ENCODE results near the gene TIMM8B. TPM values are rescaled to one million over a fixed set of nuclear protein-coding genes. Genes with fewer than 3 reads are reported as not detected.

TIMM8B gene
- total RNA-seq, 2 donors from 2014 or later: 7.5 to 9.6 TPM

GRCh38 chr11:112037527-112037926 is 49.0 kb downstream of the TIMM8B start:
- no peak for ATAC-seq
- Histone ChIP-seq H3K4me3 (no peak overlapping the region), H3K4me1 (no peaks in the 10 kb centered on the region), H3K36me3 (replicated peaks in 1 of 2; ENCODE audit: insufficient read depth in 1 of 2, low read depth in 2 of 2) (peaks cover 5 to 14% of the 10 kb centered on the region in 2 donors), H3K27ac (no peak overlapping the region), H3K27me3 (no peaks in the 10 kb centered on the region), H3K9me3 (no peaks in the 10 kb centered on the region)
- intact Hi-C loops (cut with DNase I): no loop called here
- no peak for TF ChIP-seq POLR2A (IDR thresholded peaks at IDR 0.05)
- TF ChIP-seq CTCF (IDR thresholded peaks at IDR 0.05): no peak
- no peak for DNase-seq

Small RNA genes within 50 kb of the gene (small RNA-seq; reads per million reads assigned to genes)
- not detected for gene AP000907.3

Other genes with a start within 250 kb of the TIMM8B start
- gene ALG9, start 215.2 kb downstream of the TIMM8B start, total RNA-seq: 10 to 100 TPM; 25.9 to 60.3 TPM
- gene FDXACB1, start 207.6 kb downstream of the TIMM8B start, total RNA-seq: 1 to 10 TPM in 1 of 2 donors, not detected in 1; 2.1 TPM
- gene CFAP68, start 207.2 kb downstream of the TIMM8B start, total RNA-seq: 10 to 100 TPM in 1 of 2 donors, 1 to 10 TPM in 1; 7.8 to 31.6 TPM
- 10 to 100 TPM; 10.4 to 61.0 TPM for gene CRYAB, start 175.0 kb downstream of the TIMM8B start, total RNA-seq
- gene HSPB2, start 174.0 kb downstream of the TIMM8B start, total RNA-seq: not detected
- gene C11orf52, start 167.8 kb downstream of the TIMM8B start, total RNA-seq: 10 to 100 TPM in 1 of 2 donors, 1 to 10 TPM in 1; 4.6 to 14.8 TPM
- 10 to 100 TPM; 14.0 to 23.4 TPM for gene DIXDC1, start 149.4 kb downstream of the TIMM8B start, total RNA-seq
- gene DLAT, start 61.3 kb downstream of the TIMM8B start, total RNA-seq: 10 to 100 TPM; 10.4 to 10.5 TPM
- 1 to 10 TPM in 1 of 2 donors, not detected in 1; 1.3 TPM for gene PIH1D2, start 12.7 kb downstream of the TIMM8B start, total RNA-seq
- gene NKAPD1, start 12.5 kb downstream of the TIMM8B start, total RNA-seq: 10 to 100 TPM in 1 of 2 donors, 1 to 10 TPM in 1; 8.3 to 10.5 TPM
- gene SDHD, start 117 bp upstream of the TIMM8B start, total RNA-seq: 10 to 100 TPM; 27.4 to 68.5 TPM
- 10 to 100 TPM in 1 of 2 donors, 1 to 10 TPM in 1; 3.3 to 22.8 TPM for gene IL18, start 77.3 kb upstream of the TIMM8B start, total RNA-seq
- not detected for gene TEX12, start 80.6 kb upstream of the TIMM8B start, total RNA-seq
- 1 to 10 TPM; 3.6 to 4.2 TPM for gene BCO2, start 88.8 kb upstream of the TIMM8B start, total RNA-seq
- 10 to 100 TPM; 20.1 to 25.7 TPM for gene PTS, start 139.7 kb upstream of the TIMM8B start, total RNA-seq
- not detected for gene PLET1, start 174.1 kb upstream of the TIMM8B start, total RNA-seq